HepG2 (cell line): ENCODE results near the gene CEP104. TPM values are rescaled to one million over a fixed set of nuclear protein-coding genes. Genes with fewer than 3 reads are reported as not detected.

Experiments
- KMT2B ChIP-seq: IDR thresholded peaks from 2 replicates; pipeline ENCODE4 v1.6.1; 2016; ENCODE audit warnings: missing genetic modification reagents, missing compliant biosample characterization
- MNT ChIP-seq: fragments of 450-650 bp; IDR thresholded peaks from 2 replicates; pipeline ENCODE4 v1.6.1; 2016
- NFE2L2 ChIP-seq: fragments of 150-350 bp; IDR thresholded peaks from 2 replicates; pipeline ENCODE4 v1.6.1; 2014; ENCODE audit warnings: low read length
- PATZ1 ChIP-seq: sonication (generic); formaldehyde crosslinking; IDR thresholded peaks from 2 replicates; pipeline ENCODE4 v1.4.0; 2020; ENCODE audit warnings: missing genetic modification reagents
- RERE ChIP-seq: IDR thresholded peaks from 2 replicates; pipeline ENCODE4 v1.6.1; 2016; ENCODE audit warnings: low read depth, missing genetic modification reagents, missing compliant biosample characterization
- ZNF350 ChIP-seq: sonication (generic); formaldehyde crosslinking; IDR thresholded peaks from 2 replicates; pipeline ENCODE4 v1.4.0; 2020; ENCODE audit warnings: mild to moderate bottlenecking, low read depth, missing genetic modification reagents, borderline replicate concordance
- ZNF367 ChIP-seq: sonication (generic); formaldehyde crosslinking; IDR thresholded peaks from 2 replicates; pipeline ENCODE4 v1.4.0; 2020; ENCODE audit warnings: missing genetic modification reagents, borderline replicate concordance
- ZNF607 ChIP-seq: sonication (generic); formaldehyde crosslinking; IDR thresholded peaks from 2 replicates; pipeline ENCODE4 v1.5.1; 2020; ENCODE audit warnings: missing genetic modification reagents, mild to moderate bottlenecking, borderline replicate concordance
- ZNF678 ChIP-seq: sonication (generic); formaldehyde crosslinking; IDR thresholded peaks from 2 replicates; pipeline ENCODE4 v1.4.0; 2020; ENCODE audit warnings: mild to moderate bottlenecking, missing genetic modification reagents
- ZNF83 ChIP-seq: sonication (generic); formaldehyde crosslinking; IDR thresholded peaks from 2 replicates; pipeline ENCODE4 v1.4.0; 2020; ENCODE audit warnings: missing genetic modification reagents, mild to moderate bottlenecking, borderline replicate concordance
- polyA plus RNA-seq, 8 experiments: library from polyadenylated mRNA; depleted of rRNA in 3 of 8; stranded (reverse) in 7 of 8; unstranded in 1 of 8; fragments of >200 nt; fragmentation: Illumina TruSeq in 4 of 8; extraction: Trizol in 4 of 8; gene quantifications; 2 replicates each; pipeline versions ENCODE4 v1.2.1 to v1.2.3, GENCODE V29; 2011 to 2016; ENCODE audit warnings: low read depth in 4 of 8, missing spikeins in 1 of 8, mixed read lengths in 1 of 8; ENCODE audit not compliant: insufficient read depth in 1 of 8
- total RNA-seq, 5 experiments: library from RNA; depleted of rRNA; stranded (reverse); fragments of >200 nt; fragmentation: Illumina TruSeq; extraction: Trizol; gene quantifications; 2 replicates each; pipeline ENCODE4 v1.2.3, GENCODE V29; 2016; ENCODE audit warnings: low read depth in 1 of 5
- TF ChIP-seq, protein P1 (sequence below): sonication (generic); formaldehyde crosslinking; IDR thresholded peaks from 2 replicates; pipeline ENCODE4 v1.4.0; 2020; ENCODE audit warnings: mild to moderate bottlenecking, missing genetic modification reagents
- TF ChIP-seq, protein P2 (sequence below): sonication (generic); formaldehyde crosslinking; IDR thresholded peaks from 2 replicates; pipeline ENCODE4 v1.4.0; 2020; ENCODE audit warnings: mild to moderate bottlenecking, missing genetic modification reagents
- TF ChIP-seq, protein P3 (sequence below): sonication (generic); formaldehyde crosslinking; IDR thresholded peaks from 2 replicates; pipeline ENCODE4 v1.4.0; 2020; ENCODE audit warnings: missing genetic modification reagents, borderline replicate concordance

The CEP104 gene
- total and polyA plus RNA-seq, 2 of the 13 experiments (the other 11 are each of a cell fraction or from before 2014, with no cell fraction given) = 20.4 to 30.1 TPM

- TF ChIP-seq, protein P1, sequence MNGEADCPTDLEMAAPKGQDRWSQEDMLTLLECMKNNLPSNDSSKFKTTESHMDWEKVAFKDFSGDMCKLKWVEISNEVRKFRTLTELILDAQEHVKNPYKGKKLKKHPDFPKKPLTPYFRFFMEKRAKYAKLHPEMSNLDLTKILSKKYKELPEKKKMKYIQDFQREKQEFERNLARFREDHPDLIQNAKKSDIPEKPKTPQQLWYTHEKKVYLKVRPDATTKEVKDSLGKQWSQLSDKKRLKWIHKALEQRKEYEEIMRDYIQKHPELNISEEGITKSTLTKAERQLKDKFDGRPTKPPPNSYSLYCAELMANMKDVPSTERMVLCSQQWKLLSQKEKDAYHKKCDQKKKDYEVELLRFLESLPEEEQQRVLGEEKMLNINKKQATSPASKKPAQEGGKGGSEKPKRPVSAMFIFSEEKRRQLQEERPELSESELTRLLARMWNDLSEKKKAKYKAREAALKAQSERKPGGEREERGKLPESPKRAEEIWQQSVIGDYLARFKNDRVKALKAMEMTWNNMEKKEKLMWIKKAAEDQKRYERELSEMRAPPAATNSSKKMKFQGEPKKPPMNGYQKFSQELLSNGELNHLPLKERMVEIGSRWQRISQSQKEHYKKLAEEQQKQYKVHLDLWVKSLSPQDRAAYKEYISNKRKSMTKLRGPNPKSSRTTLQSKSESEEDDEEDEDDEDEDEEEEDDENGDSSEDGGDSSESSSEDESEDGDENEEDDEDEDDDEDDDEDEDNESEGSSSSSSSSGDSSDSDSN (CRISPR knock-in tag) = peak; percentile 78; the same call in 1 of the 2 replicates
- TF ChIP-seq PATZ1 (CRISPR knock-in tag) (peak; percentile 68; the same call in 1 of the 2 replicates), ZNF83 (CRISPR knock-in tag) (0 out of 2 replicates have a peak, but pooled peaks have one; percentile 57), RERE (CRISPR knock-in tag) (no peak), ZNF367 (no peak), ZNF678 (CRISPR knock-in tag) (no peak), ZNF607 (peak; percentile 20; the same call in 1 of the 2 replicates), ZNF350 (CRISPR knock-in tag) (0 out of 2 replicates have a peak, but pooled peaks have one; percentile 20), NFE2L2 (no peak), KMT2B (no peak), MNT (0 out of 2 replicates have a peak, but pooled peaks have one; percentile 19)
- TF ChIP-seq, protein P2, sequence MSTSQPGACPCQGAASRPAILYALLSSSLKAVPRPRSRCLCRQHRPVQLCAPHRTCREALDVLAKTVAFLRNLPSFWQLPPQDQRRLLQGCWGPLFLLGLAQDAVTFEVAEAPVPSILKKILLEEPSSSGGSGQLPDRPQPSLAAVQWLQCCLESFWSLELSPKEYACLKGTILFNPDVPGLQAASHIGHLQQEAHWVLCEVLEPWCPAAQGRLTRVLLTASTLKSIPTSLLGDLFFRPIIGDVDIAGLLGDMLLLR (CRISPR knock-in tag) = peak; percentile 90
- TF ChIP-seq, protein P3, sequence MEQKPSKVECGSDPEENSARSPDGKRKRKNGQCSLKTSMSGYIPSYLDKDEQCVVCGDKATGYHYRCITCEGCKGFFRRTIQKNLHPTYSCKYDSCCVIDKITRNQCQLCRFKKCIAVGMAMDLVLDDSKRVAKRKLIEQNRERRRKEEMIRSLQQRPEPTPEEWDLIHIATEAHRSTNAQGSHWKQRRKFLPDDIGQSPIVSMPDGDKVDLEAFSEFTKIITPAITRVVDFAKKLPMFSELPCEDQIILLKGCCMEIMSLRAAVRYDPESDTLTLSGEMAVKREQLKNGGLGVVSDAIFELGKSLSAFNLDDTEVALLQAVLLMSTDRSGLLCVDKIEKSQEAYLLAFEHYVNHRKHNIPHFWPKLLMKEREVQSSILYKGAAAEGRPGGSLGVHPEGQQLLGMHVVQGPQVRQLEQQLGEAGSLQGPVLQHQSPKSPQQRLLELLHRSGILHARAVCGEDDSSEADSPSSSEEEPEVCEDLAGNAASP (CRISPR knock-in tag) = 0 out of 2 replicates have a peak, but pooled peaks have one; percentile 15
Observed at GRCh38 chr1:3772027-3772714, 84.8 kb downstream of the CEP104 start (continued).
